ENCODE measurements around the gene SELENOV. TPM values are rescaled to one million over a fixed set of nuclear protein-coding genes. Genes with fewer than 3 reads are reported as not detected.

SELENOV gene
- total RNA-seq, 1 donor: not detected

- DNase-seq (ENCODE audit: low read depth in 2 of 3, low spot score in 2 of 3): no peak
Measured at GRCh38 chr19:39492225-39492624, 22.7 kb upstream of the SELENOV start.

GRCh38 chr19:39492788-39493187, 22.2 kb upstream of the SELENOV start:
- no peak for DNase-seq (ENCODE audit: low read depth in 2 of 3, low spot score in 2 of 3)

GRCh38 chr19:39494661-39495060, 20.3 kb upstream of the SELENOV start:
- no peak for DNase-seq (ENCODE audit: low read depth in 2 of 3, low spot score in 2 of 3)

GRCh38 chr19:39496063-39496462, 18.9 kb upstream of the SELENOV start:
- DNase-seq (ENCODE audit: low read depth in 2 of 3, low spot score in 2 of 3): no peak

GRCh38 chr19:39497701-39497995, 17.3 kb upstream of the SELENOV start:
- DNase-seq (ENCODE audit: low read depth in 2 of 3, low spot score in 2 of 3): no peak

GRCh38 chr19:39497996-39498797, 16.7 kb upstream of the SELENOV start:
- peak in 2 of 3 donors; percentile 50 to 59 for DNase-seq (ENCODE audit: low read depth in 2 of 3, low spot score in 2 of 3)

- DNase-seq (ENCODE audit: low read depth in 2 of 3, low spot score in 2 of 3): no peak
Measured at GRCh38 chr19:39498798-39499642, 15.9 kb upstream of the SELENOV start, which contains the start of gene DLL3. Gene DLL3 (plus strand): TSS chr19:39498947. CDS start chr19:39498975, 28 bp downstream.

- DNase-seq (ENCODE audit: low read depth in 2 of 3, low spot score in 2 of 3): no peak
Measured at GRCh38 chr19:39499932-39500331, 15.0 kb upstream of the SELENOV start.

- no peak for DNase-seq (ENCODE audit: low read depth in 2 of 3, low spot score in 2 of 3)
Measured at GRCh38 chr19:39500543-39500942, 14.4 kb upstream of the SELENOV start.

GRCh38 chr19:39501340-39501739, 13.6 kb upstream of the SELENOV start:
- no peak for DNase-seq (ENCODE audit: low read depth in 2 of 3, low spot score in 2 of 3)

- peak; percentile 76 to 87 (median 83) for DNase-seq (ENCODE audit: low read depth in 2 of 3, low spot score in 2 of 3)
Measured at GRCh38 chr19:39502640-39503417, 12.1 kb upstream of the SELENOV start.

GRCh38 chr19:39506598-39506943, 8.4 kb upstream of the SELENOV start:
- no peak for DNase-seq (ENCODE audit: low read depth in 2 of 3, low spot score in 2 of 3)

GRCh38 chr19:39506944-39507714, 7.8 kb upstream of the SELENOV start:
- peak in 2 of 3 donors; percentile 57 to 67 for DNase-seq (ENCODE audit: low read depth in 2 of 3, low spot score in 2 of 3)

GRCh38 chr19:39507715-39508364, 7.1 kb upstream of the SELENOV start:
- no peak for DNase-seq (ENCODE audit: low read depth in 2 of 3, low spot score in 2 of 3)

- no peak for DNase-seq (ENCODE audit: low read depth in 2 of 3, low spot score in 2 of 3)
Measured at GRCh38 chr19:39508629-39509028, 6.3 kb upstream of the SELENOV start.

- DNase-seq (ENCODE audit: low read depth in 2 of 3, low spot score in 2 of 3): no peak
Measured at GRCh38 chr19:39509233-39509632, 5.7 kb upstream of the SELENOV start.

GRCh38 chr19:39512988-39513387, 2.0 kb upstream of the SELENOV start:
- no peak for DNase-seq (ENCODE audit: low read depth in 2 of 3, low spot score in 2 of 3)

- DNase-seq (ENCODE audit: low read depth in 2 of 3, low spot score in 2 of 3): no peak
Measured at GRCh38 chr19:39515551-39516191, 732 bp downstream of the SELENOV start.

- DNase-seq (ENCODE audit: low read depth in 2 of 3, low spot score in 2 of 3): no peak
Measured at GRCh38 chr19:39516270-39516669, 1.3 kb downstream of the SELENOV start.

Measured in hematopoietic multipotent progenitor cell (in vitro differentiated cells).